Measurements from ENCODE around the gene SUB1.
"Not testable (repeated sequence)": the region's sequence is repeated elsewhere in the genome, so short reads cannot be mapped to it uniquely, and the experiment has no call there.

SUB1 gene

GRCh38 chr5:32585446-32586275, at the start of gene SUB1:
Gene SUB1, plus strand, starts transcription at chr5:32585557. Its CDS starts 2,956 bp downstream, at chr5:32588513.
- TF ChIP-seq CTCF (conservative IDR thresholded peaks at IDR 0.05): peak; percentile 14; the same call in 1 of the 2 replicates
- H3K27ac ChIP-seq: peak within 1 kb of the TSS; percentile 97

- no peak overlapping the region for H3K27ac ChIP-seq
- TF ChIP-seq CTCF (conservative IDR thresholded peaks at IDR 0.05): no peak
Observed at GRCh38 chr5:32536246-32536645, 49.1 kb upstream of the SUB1 start.

- H3K27ac ChIP-seq: not testable (repeated sequence)
Observed at GRCh38 chr5:32537437-32538029, 47.8 kb upstream of the SUB1 start.

GRCh38 chr5:32538031-32538547, 47.3 kb upstream of the SUB1 start:
- H3K27ac ChIP-seq: no peak overlapping the region
- no peak for TF ChIP-seq CTCF (conservative IDR thresholded peaks at IDR 0.05)

- TF ChIP-seq CTCF (conservative IDR thresholded peaks at IDR 0.05): no peak
- 0 out of 2 replicates have a peak overlapping the region, but pooled peaks have one; percentile 24 for H3K27ac ChIP-seq
Observed at GRCh38 chr5:32539981-32540845, 45.1 kb upstream of the SUB1 start.

GRCh38 chr5:32541241-32541640, 44.1 kb upstream of the SUB1 start:
- H3K27ac ChIP-seq: 0 out of 2 replicates have a peak overlapping the region, but pooled peaks have one; percentile 24
- TF ChIP-seq CTCF (conservative IDR thresholded peaks at IDR 0.05): no peak

GRCh38 chr5:32542216-32543059, 42.9 kb upstream of the SUB1 start:
- TF ChIP-seq CTCF (conservative IDR thresholded peaks at IDR 0.05): no peak

More at GRCh38 chr5:32542216-32543059, 42.9 kb upstream of the SUB1 start:
- no peak overlapping the region for H3K27ac ChIP-seq
